Measurements from ENCODE around the gene PEX6.

Gene PEX6

GRCh38 chr6:42970871-42971612 lies 7.9 kb downstream of the PEX6 start:
- peaks cover 5% of the 10 kb centered on the region for H3K4me1 ChIP-seq (ENCODE audit: control insufficient read depth, insufficient read depth, low read length)
- H3K9ac ChIP-seq (ENCODE audit: low read length), result peak overlapping the region; percentile 34
- peaks cover 4% of the 10 kb centered on the region for H3K36me3 ChIP-seq (ENCODE audit: control insufficient read depth, insufficient read depth, low read length)
- H3K27me3 ChIP-seq (ENCODE audit: control insufficient read depth, insufficient read depth, low read length), result no peaks in the 10 kb centered on the region
- no peak overlapping the region for H3K4me3 ChIP-seq (ENCODE audit: low read length)
- H3K9me3 ChIP-seq (ENCODE audit: control insufficient read depth, low read length), result no peaks in the 10 kb centered on the region

DNA sequence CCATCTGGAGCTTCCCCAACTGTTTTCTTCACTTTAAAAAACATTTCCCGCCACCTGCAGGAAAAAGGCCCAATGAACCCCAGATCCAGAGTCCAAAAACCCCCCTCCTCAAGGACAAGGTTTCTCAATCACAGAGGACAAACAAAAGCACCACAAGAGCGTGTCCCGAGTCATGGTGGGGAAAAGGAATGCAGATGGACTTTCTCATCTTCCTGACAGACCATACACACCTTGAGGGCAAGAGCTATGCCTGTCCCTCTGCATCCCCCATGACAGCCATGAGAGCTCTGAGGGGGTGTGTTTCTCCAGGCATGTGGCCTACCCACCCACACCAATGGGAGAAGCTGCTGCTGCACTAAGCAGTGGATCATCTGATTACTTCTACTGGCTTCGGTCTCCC lies 9.0 kb downstream of the PEX6 start:
- Histone ChIP-seq H3K9ac (ENCODE audit: low read length) (no peak overlapping the region), H3K9me3 (ENCODE audit: control insufficient read depth, low read length) (no peaks in the 10 kb centered on the region), H3K4me1 (ENCODE audit: control insufficient read depth, insufficient read depth, low read length) (peaks cover 5% of the 10 kb centered on the region), H3K36me3 (ENCODE audit: control insufficient read depth, insufficient read depth, low read length) (peaks cover 14% of the 10 kb centered on the region), H3K4me3 (ENCODE audit: low read length) (no peak overlapping the region), H3K27me3 (ENCODE audit: control insufficient read depth, insufficient read depth, low read length) (no peaks in the 10 kb centered on the region)

DNA sequence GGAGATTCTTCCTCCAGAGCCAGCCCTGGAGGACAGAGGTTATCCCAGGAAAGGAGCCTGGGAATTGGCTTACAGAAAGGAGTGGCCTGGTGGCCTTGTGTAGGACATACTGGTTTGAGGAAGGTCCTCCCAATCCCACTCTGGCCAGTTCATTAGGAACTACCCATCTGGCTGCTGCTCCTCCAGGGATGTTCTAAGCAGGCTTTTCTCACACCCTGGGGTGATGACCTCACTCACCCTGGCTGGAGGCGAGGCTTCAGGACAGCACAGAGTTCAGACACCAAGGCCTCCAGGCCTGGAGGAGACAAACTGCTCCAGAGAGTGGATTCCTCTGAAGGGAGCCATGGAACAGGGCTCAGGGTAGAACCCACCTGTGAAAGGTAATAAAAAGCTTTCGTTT lies 9.6 kb downstream of the PEX6 start:
- H3K9me3 ChIP-seq (ENCODE audit: control insufficient read depth, low read length), result no peaks in the 10 kb centered on the region
- no peak overlapping the region for H3K4me3 ChIP-seq (ENCODE audit: low read length)
- peaks cover 18% of the 10 kb centered on the region for H3K36me3 ChIP-seq (ENCODE audit: control insufficient read depth, insufficient read depth, low read length)
- H3K9ac ChIP-seq (ENCODE audit: low read length), result no peak overlapping the region
- H3K27me3 ChIP-seq (ENCODE audit: control insufficient read depth, insufficient read depth, low read length), result no peaks in the 10 kb centered on the region
- peaks cover 5% of the 10 kb centered on the region for H3K4me1 ChIP-seq (ENCODE audit: control insufficient read depth, insufficient read depth, low read length)

- no peaks in the 10 kb centered on the region for H3K9me3 ChIP-seq (ENCODE audit: control insufficient read depth, low read length)
- H3K4me3 ChIP-seq (ENCODE audit: low read length), result no peak overlapping the region
- peaks cover 18% of the 10 kb centered on the region for H3K36me3 ChIP-seq (ENCODE audit: control insufficient read depth, insufficient read depth, low read length)
- peaks cover 5% of the 10 kb centered on the region for H3K4me1 ChIP-seq (ENCODE audit: control insufficient read depth, insufficient read depth, low read length)
- no peaks in the 10 kb centered on the region for H3K27me3 ChIP-seq (ENCODE audit: control insufficient read depth, insufficient read depth, low read length)
- H3K9ac ChIP-seq (ENCODE audit: low read length), result no peak overlapping the region
Measured at GRCh38 chr6:42968783-42969182, 10.2 kb downstream of the PEX6 start.

GRCh38 chr6:42968126-42968701 lies 10.8 kb downstream of the PEX6 start:
- no peak overlapping the region for H3K4me3 ChIP-seq (ENCODE audit: low read length)
- no peaks in the 10 kb centered on the region for H3K9me3 ChIP-seq (ENCODE audit: control insufficient read depth, low read length)
- H3K4me1 ChIP-seq (ENCODE audit: control insufficient read depth, insufficient read depth, low read length), result peaks cover 5% of the 10 kb centered on the region
- H3K9ac ChIP-seq (ENCODE audit: low read length), result no peak overlapping the region
- H3K36me3 ChIP-seq (ENCODE audit: control insufficient read depth, insufficient read depth, low read length), result peaks cover 18% of the 10 kb centered on the region
- H3K27me3 ChIP-seq (ENCODE audit: control insufficient read depth, insufficient read depth, low read length), result no peaks in the 10 kb centered on the region

DNA sequence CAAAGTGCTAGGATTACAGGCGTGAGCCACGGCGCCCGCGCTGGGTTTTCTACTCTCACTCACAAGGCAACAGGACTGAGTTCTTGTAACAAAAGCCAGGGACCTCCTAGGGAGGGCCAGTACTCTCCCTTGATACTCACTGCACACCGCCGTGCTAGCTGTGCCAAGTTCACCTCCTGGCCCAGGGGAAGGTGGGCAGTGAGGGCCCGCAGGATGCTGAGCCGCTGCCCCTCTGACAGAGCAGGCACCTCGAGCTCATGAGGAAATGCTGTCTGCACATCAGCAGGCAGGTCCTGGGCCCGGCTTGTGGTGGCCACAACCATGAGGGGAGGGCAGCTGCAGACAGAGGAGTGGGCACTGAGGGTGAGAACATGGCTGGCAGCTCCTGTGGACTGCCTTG lies 11.8 kb downstream of the PEX6 start:
- Histone ChIP-seq H3K9me3 (ENCODE audit: control insufficient read depth, low read length) (no peaks in the 10 kb centered on the region), H3K9ac (ENCODE audit: low read length) (no peak overlapping the region), H3K27me3 (ENCODE audit: control insufficient read depth, insufficient read depth, low read length) (no peaks in the 10 kb centered on the region), H3K36me3 (ENCODE audit: control insufficient read depth, insufficient read depth, low read length) (peaks cover 18% of the 10 kb centered on the region), H3K4me3 (ENCODE audit: low read length) (no peak overlapping the region), H3K4me1 (ENCODE audit: control insufficient read depth, insufficient read depth, low read length) (peaks cover 5% of the 10 kb centered on the region)

DNA sequence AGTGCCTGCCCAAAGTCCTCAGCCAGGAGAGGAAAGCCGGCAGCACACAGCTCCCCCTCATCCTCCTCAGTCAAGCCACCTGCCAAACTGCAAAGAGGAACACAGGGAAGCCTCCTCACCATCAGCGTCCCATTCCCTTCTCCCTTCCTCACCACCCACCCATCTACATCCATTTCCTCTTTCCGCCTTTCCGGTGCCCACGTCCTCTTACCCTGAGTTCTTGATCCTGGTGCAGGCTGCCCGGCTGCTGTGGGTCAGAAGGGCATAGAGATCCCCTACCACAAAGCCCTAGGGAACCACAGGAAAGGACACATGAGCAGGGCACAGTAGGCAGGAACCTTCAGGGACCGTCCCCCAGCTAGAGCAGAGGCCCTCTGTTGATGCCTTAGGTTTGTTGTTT lies 12.4 kb downstream of the PEX6 start:
- H3K4me1 ChIP-seq (ENCODE audit: control insufficient read depth, insufficient read depth, low read length), result peaks cover 5% of the 10 kb centered on the region
- no peak overlapping the region for H3K4me3 ChIP-seq (ENCODE audit: low read length)
- H3K36me3 ChIP-seq (ENCODE audit: control insufficient read depth, insufficient read depth, low read length), result peaks cover 18% of the 10 kb centered on the region
- no peaks in the 10 kb centered on the region for H3K27me3 ChIP-seq (ENCODE audit: control insufficient read depth, insufficient read depth, low read length)
- H3K9ac ChIP-seq (ENCODE audit: low read length), result no peak overlapping the region
- H3K9me3 ChIP-seq (ENCODE audit: control insufficient read depth, low read length), result no peaks in the 10 kb centered on the region

DNA sequence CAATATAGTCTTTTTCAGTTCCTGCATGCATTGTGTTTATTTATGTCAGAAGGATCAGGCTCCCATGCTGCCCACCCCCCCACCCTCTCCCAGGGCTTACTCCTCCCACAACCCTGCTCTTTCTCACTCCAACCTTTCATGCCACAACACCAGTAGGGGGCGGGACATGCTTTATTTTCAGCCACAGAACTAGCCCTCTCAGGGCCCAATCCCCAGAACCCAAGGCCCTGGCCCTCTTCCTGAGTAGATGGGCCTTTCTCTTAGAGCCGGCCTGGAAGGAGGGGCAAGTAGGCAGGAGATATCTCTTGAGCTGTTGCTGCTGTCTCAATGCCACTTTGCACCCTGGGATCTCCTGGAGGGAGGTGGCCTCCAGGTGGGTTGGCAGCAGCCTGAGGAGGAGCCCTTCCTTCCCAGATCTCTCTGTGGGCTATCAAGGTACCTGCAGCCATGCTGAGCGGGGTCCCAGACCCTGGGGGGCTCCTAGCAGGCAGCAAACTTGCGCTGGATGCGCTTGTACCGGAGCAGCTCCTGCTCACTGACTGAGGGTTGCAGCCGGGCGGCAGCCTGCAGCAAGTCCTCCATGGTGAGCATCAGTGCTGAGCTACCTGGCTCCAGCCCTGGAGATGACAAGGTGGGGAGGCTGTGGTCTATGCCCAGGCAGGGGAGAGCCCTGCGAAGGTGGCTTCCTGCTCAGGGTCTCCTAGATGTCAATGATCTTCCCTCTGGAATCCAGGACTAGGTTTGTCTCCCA lies 15.0 kb downstream of the PEX6 start:
- Histone ChIP-seq H3K4me1 (ENCODE audit: control insufficient read depth, insufficient read depth, low read length) (peaks cover 10% of the 10 kb centered on the region), H3K27me3 (ENCODE audit: control insufficient read depth, insufficient read depth, low read length) (no peaks in the 10 kb centered on the region), H3K9ac (ENCODE audit: low read length) (no peak overlapping the region), H3K9me3 (ENCODE audit: control insufficient read depth, low read length) (no peaks in the 10 kb centered on the region), H3K36me3 (ENCODE audit: control insufficient read depth, insufficient read depth, low read length) (peaks cover 18% of the 10 kb centered on the region), H3K4me3 (ENCODE audit: low read length) (no peak overlapping the region)

DNA sequence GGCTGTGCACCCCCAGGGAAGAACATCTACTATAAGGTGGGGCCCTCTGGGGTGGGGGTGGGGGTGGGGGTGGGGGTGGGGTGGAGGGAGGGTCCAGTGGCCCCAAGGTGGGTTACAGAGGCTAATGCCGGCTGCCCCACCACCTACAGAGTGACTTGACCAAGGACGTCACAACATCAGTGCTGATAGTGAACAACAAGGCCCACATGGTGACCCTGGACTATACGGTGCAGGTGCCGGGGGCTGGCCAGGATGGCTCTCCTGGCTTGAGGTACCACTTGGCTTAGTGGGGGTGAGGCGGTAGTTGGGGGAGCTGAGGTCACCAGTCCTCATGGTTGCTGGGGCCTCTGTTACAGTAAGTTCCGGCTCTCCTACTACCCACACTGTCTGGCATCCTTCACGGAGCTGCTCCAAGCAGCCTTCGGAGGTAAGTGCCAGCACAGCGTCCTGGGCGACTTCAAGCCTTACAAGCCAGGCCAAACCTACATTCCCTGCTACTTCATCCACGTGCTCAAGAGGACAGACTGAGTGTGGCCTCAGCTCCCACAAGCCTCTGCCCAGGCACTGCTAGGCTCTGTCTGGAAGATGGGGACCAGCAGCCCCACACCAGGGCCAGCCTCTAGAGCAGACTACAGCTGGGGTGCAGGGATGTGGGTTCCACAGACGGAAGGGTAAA lies 15.7 kb downstream of the PEX6 start:
- Histone ChIP-seq H3K9ac (ENCODE audit: low read length) (no peak overlapping the region), H3K9me3 (ENCODE audit: control insufficient read depth, low read length) (no peaks in the 10 kb centered on the region), H3K4me3 (ENCODE audit: low read length) (no peak overlapping the region), H3K36me3 (ENCODE audit: control insufficient read depth, insufficient read depth, low read length) (peaks cover 18% of the 10 kb centered on the region), H3K4me1 (ENCODE audit: control insufficient read depth, insufficient read depth, low read length) (peaks cover 10% of the 10 kb centered on the region), H3K27me3 (ENCODE audit: control insufficient read depth, insufficient read depth, low read length) (no peaks in the 10 kb centered on the region)

GRCh38 chr6:42962502-42963178 lies 16.3 kb downstream of the PEX6 start:
- Histone ChIP-seq H3K36me3 (ENCODE audit: control insufficient read depth, insufficient read depth, low read length) (peaks cover 18% of the 10 kb centered on the region), H3K9me3 (ENCODE audit: control insufficient read depth, low read length) (no peaks in the 10 kb centered on the region), H3K27me3 (ENCODE audit: control insufficient read depth, insufficient read depth, low read length) (no peaks in the 10 kb centered on the region), H3K9ac (ENCODE audit: low read length) (no peak overlapping the region), H3K4me3 (ENCODE audit: low read length) (no peak overlapping the region), H3K4me1 (ENCODE audit: control insufficient read depth, insufficient read depth, low read length) (peaks cover 10% of the 10 kb centered on the region)

GRCh38 chr6:42962096-42962495 lies 16.9 kb downstream of the PEX6 start:
- Histone ChIP-seq H3K9me3 (ENCODE audit: control insufficient read depth, low read length) (no peaks in the 10 kb centered on the region), H3K4me3 (ENCODE audit: low read length) (no peak overlapping the region), H3K4me1 (ENCODE audit: control insufficient read depth, insufficient read depth, low read length) (peaks cover 10% of the 10 kb centered on the region), H3K9ac (ENCODE audit: low read length) (no peak overlapping the region), H3K27me3 (ENCODE audit: control insufficient read depth, insufficient read depth, low read length) (no peaks in the 10 kb centered on the region), H3K36me3 (ENCODE audit: control insufficient read depth, insufficient read depth, low read length) (peaks cover 18% of the 10 kb centered on the region)

Data from mucosa of stomach (tissue), 1 donor.